Neural cell (in vitro differentiated cells): ENCODE data around the gene HDHD3. TPM values are rescaled to one million over a fixed set of nuclear protein-coding genes. Genes with fewer than 3 reads are reported as not detected.

Experiments used
- H2AFZ ChIP-seq: fragments of 200-600, 300-800 bp; sonication (generic), shearing (Covaris generic); 2 replicates; pipeline ENCODE4 v1.6.0; 2014; ENCODE audit warnings: low read depth, mild to moderate bottlenecking, antibody characterized with exemption, low read length, moderate library complexity
- H3F3A ChIP-seq: fragments of 200-600 bp; shearing (Covaris generic); 2 replicates; pipeline ENCODE4 v1.6.1; 2016; ENCODE audit warnings: mild to moderate bottlenecking, moderate library complexity, mixed read lengths, antibody characterized with exemption, low read length; ENCODE audit not compliant: insufficient read depth, poor library complexity, severe bottlenecking
- H3K27ac ChIP-seq: fragments of 200-600, 300-800 bp; sonication (generic), shearing (Covaris generic); 2 replicates; pipeline ENCODE4 v1.5.1; 2014; ENCODE audit warnings: mild to moderate bottlenecking, low read length, moderate library complexity
- H3K27me3 ChIP-seq: fragments of 300-800, 200-600 bp; sonication (generic), shearing (Covaris generic); 2 replicates; pipeline ENCODE4 v1.6.0; 2014; ENCODE audit warnings: mild to moderate bottlenecking, low read depth, low read length, moderate library complexity; ENCODE audit not compliant: insufficient read depth
- H3K36me3 ChIP-seq: fragments of 300-800, 200-600 bp; sonication (generic), shearing (Covaris generic); 2 replicates; pipeline ENCODE4 v1.5.1; 2014; ENCODE audit warnings: mild to moderate bottlenecking, antibody characterized with exemption, low read length, moderate library complexity; ENCODE audit not compliant: insufficient read depth
- H3K4me2 ChIP-seq: fragments of 300-800, 200-600 bp; sonication (generic), shearing (Covaris generic); 2 replicates; pipeline ENCODE4 v1.6.0; 2014; ENCODE audit warnings: mild to moderate bottlenecking, low read length
- H3K4me3 ChIP-seq: fragments of 300-800, 200-600 bp; sonication (generic), shearing (Covaris generic); 2 replicates; pipeline ENCODE4 v1.5.1; 2014; ENCODE audit warnings: mild to moderate bottlenecking, low read length, moderate library complexity
- H3K79me2 ChIP-seq: fragments of 200-600 bp; shearing (Covaris generic); replicated peaks from 2 replicates; pipeline ENCODE4 v1.6.0; 2014; ENCODE audit warnings: mild to moderate bottlenecking, low read length, moderate library complexity; ENCODE audit not compliant: insufficient read depth
- H3K9ac ChIP-seq: fragments of 300-800, 200-600 bp; sonication (generic), shearing (Covaris generic); 2 replicates; pipeline ENCODE4 v1.6.1; 2016; ENCODE audit warnings: mild to moderate bottlenecking, low read length, mixed read lengths
- H3K9me2 ChIP-seq: fragments of 200-600 bp; shearing (Covaris generic); 2 replicates; pipeline ENCODE4 v1.6.1; 2016; ENCODE audit warnings: mild to moderate bottlenecking, low read length, mixed read lengths; ENCODE audit not compliant: insufficient read depth
- H3K9me3 ChIP-seq: fragments of 200-600, 300-800 bp; sonication (generic), shearing (Covaris generic); 2 replicates; pipeline ENCODE4 v1.6.1; 2016; ENCODE audit warnings: mild to moderate bottlenecking, mixed run types, low read length, moderate library complexity, mixed read lengths
- H4K20me1 ChIP-seq: fragments of 200-600 bp; shearing (Covaris generic); 2 replicates; pipeline ENCODE4 v1.6.1; 2016; ENCODE audit warnings: mild to moderate bottlenecking, mixed run types; ENCODE audit not compliant: insufficient read depth
- CTCF ChIP-seq: fragments of 450-650 bp; IDR thresholded peaks from 2 replicates; pipeline ENCODE4 v1.5.1; 2014; ENCODE audit warnings: antibody characterized with exemption, mild to moderate bottlenecking, moderate library complexity; ENCODE audit not compliant: poor library complexity, severe bottlenecking
- EP300 ChIP-seq: fragments of 450-650 bp; conservative IDR thresholded peaks from 2 replicates; pipeline ENCODE4 v1.6.1; 2014; ENCODE audit warnings: antibody characterized with exemption, mild to moderate bottlenecking, moderate library complexity; ENCODE audit not compliant: poor library complexity, severe bottlenecking
- EZH2 ChIP-seq: fragments of 200-600, 300-800 bp; shearing (Covaris generic), sonication (generic); IDR thresholded peaks from 2 replicates; pipeline ENCODE4 v1.6.1; 2014; ENCODE audit warnings: antibody characterized with exemption, low read length, borderline replicate concordance, mild to moderate bottlenecking; ENCODE audit not compliant: insufficient read depth, poor library complexity, severe bottlenecking
- MXI1 ChIP-seq: fragments of 450-650 bp; conservative IDR thresholded peaks from 2 replicates; pipeline ENCODE4 v1.6.1; 2014; ENCODE audit warnings: antibody characterized with exemption, mild to moderate bottlenecking; ENCODE audit not compliant: poor library complexity, severe bottlenecking
- POLR2AphosphoS5 ChIP-seq: IDR thresholded peaks from 2 replicates; pipeline ENCODE4 v1.6.1; 2012
- RAD21 ChIP-seq: fragments of 450-650 bp; conservative IDR thresholded peaks from 2 replicates; pipeline ENCODE4 v1.6.1; 2014; ENCODE audit warnings: antibody characterized with exemption, mild to moderate bottlenecking, moderate library complexity
- REST ChIP-seq: IDR thresholded peaks from 2 replicates; pipeline ENCODE4 v1.6.1; 2012; ENCODE audit warnings: borderline replicate concordance
- SMC3 ChIP-seq: fragments of 450-650 bp; conservative IDR thresholded peaks from 2 replicates; pipeline ENCODE4 v1.6.1; 2014; ENCODE audit warnings: antibody characterized with exemption, mild to moderate bottlenecking, moderate library complexity; ENCODE audit not compliant: poor library complexity
- TAF1 ChIP-seq: IDR thresholded peaks from 2 replicates; pipeline ENCODE4 v1.6.1; 2012; ENCODE audit warnings: low read depth
- polyA plus RNA-seq: library from polyadenylated mRNA; depleted of rRNA; stranded (reverse); fragments of >200 nt; gene quantifications from 2 replicates; pipeline ENCODE4 v1.2.3, GENCODE V29; 2014

HDHD3 gene
- polyA plus RNA-seq, 1 donor from 2014 or later, result 31.2 TPM

- no peak overlapping the region for H3K4me2 ChIP-seq
- no peaks in the 10 kb centered on the region for H3K9me2 ChIP-seq
- no peaks in the 10 kb centered on the region for H3K36me3 ChIP-seq
- H3F3A ChIP-seq, result no peaks in the 10 kb centered on the region
- no peaks in the 10 kb centered on the region for H3K79me2 ChIP-seq
- no peak for TF ChIP-seq CTCF
- no peak for TF ChIP-seq TAF1
- TF ChIP-seq REST, result no peak
- TF ChIP-seq MXI1, result no peak
- no peak for TF ChIP-seq RAD21
- no peak for TF ChIP-seq SMC3
- no peak for TF ChIP-seq POLR2AphosphoS5
- TF ChIP-seq EZH2, result no peak
- TF ChIP-seq EP300, result no peak
- no peak overlapping the region for H2AFZ ChIP-seq
- no peaks in the 10 kb centered on the region for H3K27me3 ChIP-seq
- no peaks in the 10 kb centered on the region for H4K20me1 ChIP-seq
- no peak overlapping the region for H3K27ac ChIP-seq
- no peak overlapping the region for H3K4me3 ChIP-seq
- H3K9me3 ChIP-seq, result no peaks in the 10 kb centered on the region
- H3K9ac ChIP-seq, result no peak overlapping the region
Measured at GRCh38 chr9:113421726-113422125, 44.9 kb upstream of the HDHD3 start.

- Histone ChIP-seq H3K4me2 (no peak overlapping the region), H3K27ac (no peak overlapping the region), H3F3A (no peaks in the 10 kb centered on the region), H3K79me2 (no peaks in the 10 kb centered on the region), H4K20me1 (no peaks in the 10 kb centered on the region), H3K9me3 (no peaks in the 10 kb centered on the region), H3K9me2 (no peaks in the 10 kb centered on the region), H3K36me3 (no peaks in the 10 kb centered on the region), H3K9ac (no peak overlapping the region), H3K4me3 (no peak overlapping the region), H2AFZ (no peak overlapping the region), H3K27me3 (no peaks in the 10 kb centered on the region)
- no peak for TF ChIP-seq SMC3
- TF ChIP-seq CTCF, result no peak
- TF ChIP-seq REST, result no peak
- TF ChIP-seq RAD21, result no peak
- no peak for TF ChIP-seq MXI1
- no peak for TF ChIP-seq POLR2AphosphoS5
- no peak for TF ChIP-seq TAF1
- no peak for TF ChIP-seq EP300
Measured at GRCh38 chr9:113417370-113417769, 40.6 kb upstream of the HDHD3 start.
